ENCODE measurements around the gene NUDT2.
"Not testable (repeated sequence)": the region's sequence is repeated elsewhere in the genome, so short reads cannot be mapped to it uniquely, and the experiment has no call there.

Gene NUDT2

GRCh38 chr9:34335376-34335775, 6.0 kb downstream of the NUDT2 start:
- DNase-seq (ENCODE audit: low spot score), result no peak

GRCh38 chr9:34337403-34337802, 8.0 kb downstream of the NUDT2 start:
- DNase-seq (ENCODE audit: low spot score), result no peak

- not testable (repeated sequence) for DNase-seq (ENCODE audit: low spot score)
Observed at GRCh38 chr9:34338079-34338478, 8.7 kb downstream of the NUDT2 start.

- DNase-seq (ENCODE audit: low spot score), result no peak
Observed at GRCh38 chr9:34338665-34339385, 9.5 kb downstream of the NUDT2 start.

GRCh38 chr9:34341659-34342295, 12.4 kb downstream of the NUDT2 start:
- DNase-seq (ENCODE audit: low spot score), result no peak

- DNase-seq (ENCODE audit: low spot score), result no peak
Observed at GRCh38 chr9:34343090-34343489, 13.7 kb downstream of the NUDT2 start.

GRCh38 chr9:34343605-34344004, 14.2 kb downstream of the NUDT2 start:
- DNase-seq (ENCODE audit: low spot score), result no peak

GRCh38 chr9:34346873-34347799, 17.8 kb downstream of the NUDT2 start:
- no peak for DNase-seq (ENCODE audit: low spot score)

GRCh38 chr9:34347800-34348158, 18.4 kb downstream of the NUDT2 start:
- DNase-seq (ENCODE audit: low spot score), result no peak

GRCh38 chr9:34349324-34349723, 20.0 kb downstream of the NUDT2 start:
- DNase-seq (ENCODE audit: low spot score), result no peak

- not testable (repeated sequence) for DNase-seq (ENCODE audit: low spot score)
Observed at GRCh38 chr9:34352122-34352652, 22.8 kb downstream of the NUDT2 start.

- not testable (repeated sequence) for DNase-seq (ENCODE audit: low spot score)
Observed at GRCh38 chr9:34352957-34353356, 23.6 kb downstream of the NUDT2 start.

- DNase-seq (ENCODE audit: low spot score), result no peak
Observed at GRCh38 chr9:34362614-34363214, 33.3 kb downstream of the NUDT2 start.

GRCh38 chr9:34363619-34364351, 34.4 kb downstream of the NUDT2 start:
- no peak for DNase-seq (ENCODE audit: low spot score)

GRCh38 chr9:34365282-34365681, 35.9 kb downstream of the NUDT2 start:
- DNase-seq (ENCODE audit: low spot score), result no peak

- no peak for DNase-seq (ENCODE audit: low spot score)
Observed at GRCh38 chr9:34366365-34366764, 37.0 kb downstream of the NUDT2 start.

GRCh38 chr9:34367751-34368410, 38.5 kb downstream of the NUDT2 start:
- not testable (repeated sequence) for DNase-seq (ENCODE audit: low spot score)

GRCh38 chr9:34368796-34369195, 39.4 kb downstream of the NUDT2 start:
- DNase-seq (ENCODE audit: low spot score), result not testable (repeated sequence)

GRCh38 chr9:34369636-34370035, 40.3 kb downstream of the NUDT2 start:
- no peak for DNase-seq (ENCODE audit: low spot score)

- DNase-seq (ENCODE audit: low spot score), result no peak
Observed at GRCh38 chr9:34370335-34370969, 41.1 kb downstream of the NUDT2 start.

All from kidney tubule cell (primary cell).